Trophoblast cell (in vitro differentiated cells and primary cell): ENCODE results near the gene RNF222.

Experiments
- DNase-seq, 2 donors: peaks; one replicate each; pipeline ENCODE4 v3.0.0-alpha.2; 2016
- H2AFZ ChIP-seq: 2 replicates; pipeline ENCODE4 v1.6.1; 2013; ENCODE audit warnings: low read length, moderate library complexity, mild to moderate bottlenecking; ENCODE audit not compliant: insufficient read depth, poor library complexity
- H2AK5ac ChIP-seq: 2 replicates; pipeline ENCODE4 v1.6.1; 2013; ENCODE audit warnings: mild to moderate bottlenecking, low read length
- H2BK120ac ChIP-seq: 2 replicates; pipeline ENCODE4 v1.6.1; 2013; ENCODE audit warnings: low read length, mild to moderate bottlenecking, moderate library complexity; ENCODE audit not compliant: insufficient read depth, poor library complexity
- H2BK12ac ChIP-seq: 2 replicates; pipeline ENCODE4 v1.6.1; 2013; ENCODE audit warnings: mild to moderate bottlenecking, low read length, moderate library complexity
- H2BK5ac ChIP-seq: 2 replicates; pipeline ENCODE4 v1.6.1; 2013; ENCODE audit warnings: low read length, low read depth, moderate library complexity, mild to moderate bottlenecking; ENCODE audit not compliant: poor library complexity
- H3K14ac ChIP-seq: 2 replicates; pipeline ENCODE4 v1.6.1; 2013; ENCODE audit warnings: mild to moderate bottlenecking, low read length
- H3K18ac ChIP-seq: 2 replicates; pipeline ENCODE4 v1.6.1; 2013; ENCODE audit warnings: mild to moderate bottlenecking, low read length
- H3K23ac ChIP-seq: 2 replicates; pipeline ENCODE4 v1.6.1; 2013; ENCODE audit warnings: low read length
- H3K27ac ChIP-seq: 2 replicates; pipeline ENCODE4 v1.5.1; 2013; ENCODE audit warnings: low read depth, mild to moderate bottlenecking, inconsistent platforms, low read length, moderate library complexity
- H3K27me3 ChIP-seq: 2 replicates; pipeline ENCODE4 v1.6.1; 2013; ENCODE audit warnings: inconsistent platforms, mild to moderate bottlenecking, low read length, moderate library complexity; ENCODE audit not compliant: insufficient read depth
- H3K36me3 ChIP-seq, 2 experiments: 1 replicate in 1 of 2; 2 replicates in 1 of 2; pipeline ENCODE4 v1.6.1; 2013; ENCODE audit warnings: low read length in 2 of 2, mild to moderate bottlenecking in 2 of 2, moderate library complexity in 1 of 2; ENCODE audit not compliant: insufficient read depth in 2 of 2, control insufficient read depth in 1 of 2
- H3K4ac ChIP-seq: 2 replicates; pipeline ENCODE4 v1.6.1; 2013; ENCODE audit warnings: low read depth, mild to moderate bottlenecking, low read length, moderate library complexity
- H3K4me1 ChIP-seq, 2 experiments: 1 replicate in 1 of 2; 2 replicates in 1 of 2; pipeline ENCODE4 v1.6.1; 2013; ENCODE audit warnings: low read length in 2 of 2, mild to moderate bottlenecking in 2 of 2, moderate library complexity in 1 of 2; ENCODE audit not compliant: insufficient read depth in 2 of 2, control insufficient read depth in 1 of 2
- H3K4me2 ChIP-seq: 2 replicates; pipeline ENCODE4 v1.6.1; 2013; ENCODE audit warnings: inconsistent platforms, mild to moderate bottlenecking, low read length, moderate library complexity
- H3K4me3 ChIP-seq: 2 replicates; pipeline ENCODE4 v1.5.1; 2013; ENCODE audit warnings: mild to moderate bottlenecking, low read depth, low read length, inconsistent platforms
- H3K79me1 ChIP-seq: one replicate; pipeline ENCODE4 v1.6.1; 2013; ENCODE audit warnings: low read length
- H3K79me2 ChIP-seq: 2 replicates; pipeline ENCODE4 v1.6.1; 2013; ENCODE audit warnings: low read length, mild to moderate bottlenecking; ENCODE audit not compliant: control insufficient read depth, insufficient read depth, poor library complexity
- H3K9ac ChIP-seq: 2 replicates; pipeline ENCODE4 v1.6.1; 2013; ENCODE audit warnings: mild to moderate bottlenecking, low read length
- H3K9me3 ChIP-seq: 2 replicates; pipeline ENCODE4 v1.6.1; 2013; ENCODE audit warnings: low read depth, mild to moderate bottlenecking, control low read depth, inconsistent platforms, low read length; ENCODE audit not compliant: insufficient read depth
- H4K12ac ChIP-seq: 2 replicates; pipeline ENCODE4 v1.6.1; 2013; ENCODE audit warnings: low read depth, mild to moderate bottlenecking, low read length, moderate library complexity
- H4K8ac ChIP-seq: 2 replicates; pipeline ENCODE4 v1.6.1; 2013; ENCODE audit warnings: low read depth, mild to moderate bottlenecking, low read length, moderate library complexity
- H4K91ac ChIP-seq: one replicate; pipeline ENCODE4 v1.6.1; 2013; ENCODE audit warnings: low read depth, mild to moderate bottlenecking, low read length, moderate library complexity
- WGBS: extraction: QIAGEN DNeasy Blood & Tissue Kit; methylation state at CpG from one replicate; pipeline ENCODE4 v1.1.7; 2013; ENCODE audit warnings: missing lambda C conversion rate; ENCODE audit not compliant: insufficient read length, insufficient coverage; ENCODE audit errors: extremely low coverage; 5-methylcytosine and 5-hydroxymethylcytosine counted together

RNF222 gene

DNA sequence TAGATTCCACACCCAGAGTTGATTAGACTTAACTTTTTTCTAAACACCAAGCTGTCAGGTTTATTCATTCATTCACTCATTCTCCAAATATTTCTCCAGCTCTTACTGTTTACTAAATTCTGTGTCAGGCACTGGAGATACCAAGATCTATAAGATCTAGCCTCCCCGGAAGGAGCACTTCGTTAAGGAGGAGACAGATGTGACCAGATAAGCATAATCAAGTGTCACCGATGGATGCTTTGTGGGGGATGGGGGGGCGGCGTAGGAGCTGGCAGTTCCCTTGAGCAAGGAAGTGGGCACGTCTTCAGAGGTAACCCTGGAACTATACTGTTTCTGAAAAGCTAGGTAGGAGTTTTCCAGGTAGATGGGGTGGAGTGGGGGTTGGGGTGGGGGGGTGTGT lies 10.8 kb downstream of the RNF222 start:
- no peak overlapping the region for H3K14ac ChIP-seq
- H3K4me2 ChIP-seq: no peak overlapping the region
- no peak overlapping the region for H2AFZ ChIP-seq
- H3K23ac ChIP-seq: no peak overlapping the region
- no peak overlapping the region for H2BK5ac ChIP-seq
- peaks cover 0 to 1% of the 10 kb centered on the region in 2 experiments for H3K36me3 ChIP-seq
- no peak overlapping the region for H2AK5ac ChIP-seq
- no peak overlapping the region for H4K91ac ChIP-seq
- no peak overlapping the region for H3K4ac ChIP-seq
- WGBS: no CpG with 5 or more reads among the region's 6 CpGs
- no peaks in the 10 kb centered on the region for H3K9me3 ChIP-seq
- H3K4me1 ChIP-seq: peaks cover 23 to 24% of the 10 kb centered on the region in 2 experiments
- peak in 1 of 2 donors; percentile 46 for DNase-seq
- H3K18ac ChIP-seq: no peak overlapping the region
- no peaks in the 10 kb centered on the region for H3K27me3 ChIP-seq
- no peak overlapping the region for H3K9ac ChIP-seq
- peaks cover 22% of the 10 kb centered on the region for H3K79me1 ChIP-seq
- no peak overlapping the region for H2BK12ac ChIP-seq
- no peak overlapping the region for H4K8ac ChIP-seq
- no peak overlapping the region for H3K27ac ChIP-seq
- peaks cover 11% of the 10 kb centered on the region for H3K79me2 ChIP-seq
- H2BK120ac ChIP-seq: no peak overlapping the region
- H3K4me3 ChIP-seq: no peak overlapping the region
- no peak overlapping the region for H4K12ac ChIP-seq

- Histone ChIP-seq H3K14ac (peak overlapping the region; percentile 67), H3K4me3 (no peak overlapping the region), H2BK12ac (peak overlapping the region; percentile 82), H3K4ac (no peak overlapping the region), H3K27me3 (no peaks in the 10 kb centered on the region), H2BK5ac (peak overlapping the region; percentile 65), H2AK5ac (no peak overlapping the region), H4K12ac (no peak overlapping the region), H3K27ac (peak overlapping the region; percentile 90), H3K4me2 (peak overlapping the region; percentile 83), H3K79me1 (peaks cover 22% of the 10 kb centered on the region), H3K4me1 (peaks cover 15 to 17% of the 10 kb centered on the region in 2 experiments), H3K9ac (no peak overlapping the region), H3K9me3 (no peaks in the 10 kb centered on the region), H3K36me3 (peaks cover 7 to 20% of the 10 kb centered on the region in 2 experiments), H4K91ac (peak overlapping the region; percentile 67), H3K79me2 (peaks cover 13% of the 10 kb centered on the region), H4K8ac (peak overlapping the region; percentile 65), H2AFZ (no peak overlapping the region), H2BK120ac (peak overlapping the region; percentile 93), H3K18ac (peak overlapping the region; percentile 15), H3K23ac (no peak overlapping the region)
- DNase-seq: peak; percentile 95 to 97
- no CpG with 5 or more reads among the region's 12 CpGs for WGBS
Observed at GRCh38 chr17:8384801-8385378, 12.7 kb downstream of the RNF222 start.

DNA sequence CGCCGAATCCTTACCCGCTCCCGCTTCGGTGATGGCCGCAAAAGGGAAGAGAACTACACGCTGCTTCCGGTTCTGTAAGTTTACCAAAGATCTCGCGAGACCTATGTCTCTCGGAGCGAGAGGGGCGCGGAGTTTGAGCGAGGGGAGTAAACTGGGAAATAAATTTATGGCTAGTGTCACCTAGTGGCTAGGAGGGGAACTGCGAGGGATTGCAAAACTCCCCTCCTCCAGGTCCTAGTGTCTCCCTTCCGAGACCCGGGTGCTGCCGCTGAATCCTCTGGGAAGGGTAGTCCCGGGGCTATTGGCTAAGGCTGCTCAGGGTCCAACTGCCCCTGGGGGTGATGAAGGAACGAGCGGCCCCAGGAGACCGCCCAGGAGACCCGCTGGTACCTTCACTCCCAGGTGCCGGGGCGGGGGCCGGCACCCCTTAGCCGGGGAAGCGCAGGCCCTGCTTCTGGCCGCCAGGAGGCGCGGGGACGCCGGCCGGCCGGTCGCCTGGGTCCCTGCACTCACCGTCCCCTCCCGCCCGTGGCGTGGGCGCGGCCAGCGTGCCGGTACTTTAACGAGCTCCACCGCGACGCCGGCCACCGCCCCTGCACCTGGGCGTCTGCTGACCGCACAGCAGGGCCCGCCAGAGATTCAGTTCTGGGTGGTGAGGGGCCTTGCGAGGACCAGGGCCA lies 14.3 kb downstream of the RNF222 start, which contains the start of gene RPL26:
RPL26 (minus strand) TSS at position 51 of the 680 bp plus-strand sequence. CDS start 883 bp downstream, outside the sequence.
- peak within 1 kb of the TSS; percentile 91 for H3K9ac ChIP-seq

GRCh38 chr17:8382880-8383142 lies 14.8 kb downstream of the RNF222 start:
- H3K4ac ChIP-seq: peak overlapping the region; percentile 49

More for the DNA sequence above, 14.3 kb downstream of the RNF222 start, which contains the start of gene RPL26:
- H3K27ac ChIP-seq: peak within 1 kb of the TSS; percentile 90
- H3K4me2 ChIP-seq: peak within 1 kb of the TSS; percentile 83
- peak within 1 kb of the TSS; percentile 20 for H3K18ac ChIP-seq
- H2AK5ac ChIP-seq: no peak within 1 kb of the TSS
- peak; percentile 98 to 100 for DNase-seq
- WGBS: no CpG with 5 or more reads among the region's 55 CpGs
- no peaks in the 10 kb centered on the region for H3K9me3 ChIP-seq
- H2BK120ac ChIP-seq: peak within 1 kb of the TSS; percentile 84
- H3K79me2 ChIP-seq: peaks cover 13% of the 10 kb centered on the region
- H3K4me1 ChIP-seq: peaks cover 15 to 17% of the 10 kb centered on the region in 2 experiments
- H2BK12ac ChIP-seq: peak within 1 kb of the TSS; percentile 27
- peak within 1 kb of the TSS; percentile 82 for H3K14ac ChIP-seq
- peak within 1 kb of the TSS; percentile 70 for H4K8ac ChIP-seq
- H3K79me1 ChIP-seq: peaks cover 22% of the 10 kb centered on the region
- peak within 1 kb of the TSS; percentile 47 for H4K12ac ChIP-seq
- H3K23ac ChIP-seq: no peak within 1 kb of the TSS
- H3K4me3 ChIP-seq: peak within 1 kb of the TSS; percentile 80
- H2BK5ac ChIP-seq: peak within 1 kb of the TSS; percentile 57
- no peaks in the 10 kb centered on the region for H3K27me3 ChIP-seq
- peak within 1 kb of the TSS; percentile 49 for H3K4ac ChIP-seq
- H4K91ac ChIP-seq: peak within 1 kb of the TSS; percentile 67
- peak within 1 kb of the TSS; percentile 58 for H2AFZ ChIP-seq
- peaks cover 12 to 32% of the 10 kb centered on the region in 2 experiments for H3K36me3 ChIP-seq

More at GRCh38 chr17:8382880-8383142, 14.8 kb downstream of the RNF222 start:
- H2AFZ ChIP-seq: no peak overlapping the region
- no peak overlapping the region for H3K23ac ChIP-seq
- no peak overlapping the region for H2BK120ac ChIP-seq
- peak overlapping the region; percentile 31 for H2BK5ac ChIP-seq
- H3K27me3 ChIP-seq: no peaks in the 10 kb centered on the region
- peak overlapping the region; percentile 60 for H3K27ac ChIP-seq
- peaks cover 16 to 36% of the 10 kb centered on the region in 2 experiments for H3K36me3 ChIP-seq
- WGBS: no CpG with 5 or more reads among the region's 15 CpGs
- peaks cover 13% of the 10 kb centered on the region for H3K79me2 ChIP-seq
- peak overlapping the region; percentile 85 for H3K9ac ChIP-seq
- peaks cover 22% of the 10 kb centered on the region for H3K79me1 ChIP-seq
- H3K9me3 ChIP-seq: no peaks in the 10 kb centered on the region
- H2AK5ac ChIP-seq: no peak overlapping the region
- no peak overlapping the region for H4K12ac ChIP-seq
- H4K91ac ChIP-seq: peak overlapping the region; percentile 27
- H3K18ac ChIP-seq: no peak overlapping the region
- H3K4me2 ChIP-seq: peak overlapping the region; percentile 73
- no peak for DNase-seq
- H3K4me1 ChIP-seq: peaks cover 15 to 17% of the 10 kb centered on the region in 2 experiments
- peak overlapping the region; percentile 70 for H4K8ac ChIP-seq
- no peak overlapping the region for H3K14ac ChIP-seq
- peak overlapping the region; percentile 76 for H3K4me3 ChIP-seq
- no peak overlapping the region for H2BK12ac ChIP-seq
